B cell (primary cell): Measurements from ENCODE around the gene ALKBH6. TPM values are rescaled to one million over a fixed set of nuclear protein-coding genes. Genes with fewer than 3 reads are reported as not detected.

Experiments
- ATAC-seq: fragments of 200-7000 bp; cut with Tn5 transposase; one replicate; pipeline ENCODE4 v1.10.0; 2021; ENCODE audit warnings: low read depth, mild to moderate bottlenecking, moderate number of reproducible peaks, moderate library complexity
- CTCF ChIA-PET: fragments of 350-600 bp; sonication (Branson Sonifier 250); formaldehyde crosslinking; loops from one replicate; lab custom pipeline; 2021; ENCODE audit warnings: antibody characterized with exemption, inconsistent platforms; lab: Charles Lee
- POLR2A ChIA-PET: fragments of 350-600 bp; sonication (Branson Sonifier 250); formaldehyde crosslinking; loops from one replicate; lab custom pipeline; 2021; ENCODE audit warnings: antibody characterized with exemption; lab: Charles Lee
- DNase-seq: peaks from one replicate; pipeline ENCODE4 v3.0.0; 2013
- H2AFZ ChIP-seq: 2 replicates; pipeline ENCODE4 v1.6.1; 2012; ENCODE audit warnings: mild to moderate bottlenecking, low read depth, low read length; ENCODE audit not compliant: insufficient read depth, poor library complexity, severe bottlenecking
- H3K27ac ChIP-seq, 2 donors: 1 replicate in 1 of 2; 2 replicates in 1 of 2; pipeline ENCODE4 v1.5.1; 2012 to 2013; ENCODE audit warnings: low read length in 2 of 2, mild to moderate bottlenecking in 2 of 2, moderate library complexity in 1 of 2
- H3K27me3 ChIP-seq, 4 experiments: fragments of 200-600 bp in 1 of 4; sonication (generic) in 1 of 4; replicated peaks in 1 of 4; 1 replicate in 2 of 4; 2 replicates in 2 of 4; pipeline versions ENCODE4 v1.6.1 to v1.7.0; 2013 to 2016; ENCODE audit warnings: low read length in 3 of 4, mild to moderate bottlenecking in 2 of 4, mixed read lengths in 1 of 4, moderate library complexity in 1 of 4; ENCODE audit not compliant: insufficient read depth in 4 of 4, control insufficient read depth in 3 of 4; ENCODE audit errors: control extremely low read depth in 1 of 4
- H3K36me3 ChIP-seq, 2 experiments: replicated peaks in 1 of 2; 1 replicate in 1 of 2; 2 replicates in 1 of 2; pipeline versions ENCODE4 v1.6.1 to v1.7.1; 2013; ENCODE audit warnings: low read length in 1 of 2; ENCODE audit not compliant: insufficient read depth in 2 of 2, control insufficient read depth in 1 of 2; ENCODE audit errors: control extremely low read depth in 1 of 2, extremely low read depth in 1 of 2
- H3K4me1 ChIP-seq, 2 donors: fragments of 200-600 bp in 1 of 2; sonication (generic) in 1 of 2; 1 replicate in 1 of 2; 2 replicates in 1 of 2; pipeline versions ENCODE4 v1.5.1 to v1.6.1; 2013 to 2017; ENCODE audit warnings: low read length in 2 of 2; ENCODE audit not compliant: control insufficient read depth in 2 of 2, insufficient read depth in 2 of 2
- H3K4me2 ChIP-seq: replicated peaks from 2 replicates; pipeline ENCODE3; 2012; ENCODE audit warnings: mild to moderate bottlenecking, low read depth, low read length; ENCODE audit not compliant: poor library complexity, severe bottlenecking
- H3K4me3 ChIP-seq, 5 experiments: fragments of 200-600 bp in 1 of 5; sonication (generic) in 1 of 5; 1 replicate in 3 of 5; 2 replicates in 2 of 5; pipeline versions ENCODE4 v1.5.1 to v1.7.0; 2011 to 2016; ENCODE audit warnings: low read length in 4 of 5, mild to moderate bottlenecking in 4 of 5, low read depth in 2 of 5, control low read depth in 1 of 5, moderate library complexity in 1 of 5; ENCODE audit not compliant: insufficient read depth in 1 of 5; ENCODE audit errors: control extremely low read depth in 1 of 5, extremely low read depth in 1 of 5
- H3K79me2 ChIP-seq: fragments of 200-600 bp; sonication (generic); one replicate; pipeline ENCODE4 v1.6.0; 2016; ENCODE audit warnings: low read length; ENCODE audit not compliant: control insufficient read depth, insufficient read depth
- H3K9ac ChIP-seq: fragments of 200-600 bp; sonication (generic); 2 replicates; pipeline ENCODE4 v1.6.1; 2017; ENCODE audit warnings: mild to moderate bottlenecking, low read length, moderate library complexity
- H3K9me3 ChIP-seq, 3 donors: one replicate each; pipeline versions ENCODE4 v1.6.1 to v1.7.1; 2013; ENCODE audit warnings: low read length in 2 of 3; ENCODE audit not compliant: control insufficient read depth in 2 of 3, insufficient read depth in 1 of 3; ENCODE audit errors: control extremely low read depth in 1 of 3
- H4K20me1 ChIP-seq: 2 replicates; pipeline ENCODE4 v1.6.0; 2012; ENCODE audit warnings: mild to moderate bottlenecking, low read length; ENCODE audit not compliant: insufficient read depth, control insufficient read depth, poor library complexity, severe bottlenecking
- H3K27ac Mint-ChIP-seq: one replicate; pipeline ENCODE4 v1.8.0; 2021; ENCODE audit warnings: mixed read lengths
- H3K27me3 Mint-ChIP-seq: one replicate; pipeline ENCODE4 v1.8.0; 2021; ENCODE audit warnings: mixed read lengths
- H3K4me1 Mint-ChIP-seq: one replicate; pipeline ENCODE4 v1.8.0; 2021; ENCODE audit warnings: mixed read lengths
- H3K4me3 Mint-ChIP-seq: one replicate; pipeline ENCODE4 v1.8.0; 2021; ENCODE audit warnings: mixed read lengths
- H3K9me3 Mint-ChIP-seq: one replicate; pipeline ENCODE4 v1.8.0; 2022; ENCODE audit warnings: mixed read lengths; ENCODE audit not compliant: insufficient read depth
- EZH2 ChIP-seq: IDR thresholded peaks from 2 replicates; pipeline ENCODE4 v1.6.1; 2012; ENCODE audit warnings: borderline replicate concordance, low read depth, mild to moderate bottlenecking, moderate library complexity, low read length; ENCODE audit not compliant: insufficient read depth, poor library complexity, severe bottlenecking
- WGBS: methylation state at CpG from one replicate; pipeline ENCODE4 v1.1.5; 2013; ENCODE audit warnings: missing lambda C conversion rate; ENCODE audit not compliant: insufficient coverage; 5-methylcytosine and 5-hydroxymethylcytosine counted together
- intact Hi-C: fragments of 100-400 bp; cut with micrococcal nuclease; formaldehyde crosslinking; loops from one replicate; pipeline ENCODE4 v1.10.0; 2022
- polyA plus RNA-seq: library from polyadenylated mRNA; depleted of rRNA; stranded (reverse); fragments of >200 nt; gene quantifications from 2 replicates; pipeline ENCODE4 v1.2.3, GENCODE V29; 2012
- total RNA-seq, 2 donors: library from RNA; stranded (reverse); fragments of 120-200 nt in 1 of 2; gene quantifications; 1 replicate in 1 of 2; 2 replicates in 1 of 2; pipeline versions ENCODE4 v1.2.3 to v1.2.4, GENCODE V29; 2013 to 2022
- TF ChIP-seq, protein P1 (sequence below): fragments of 200-600 bp; IDR thresholded peaks from one replicate; pipeline ENCODE4 v1.8.0; 2022; ENCODE audit warnings: antibody characterized with exemption, mild to moderate bottlenecking

The ALKBH6 gene
- total and polyA plus RNA-seq, 2 donors (not counting 1 experiment from before 2014, with no cell fraction given), result 54.5 to 56.5 TPM

- Histone ChIP-seq H3K27ac (no peak overlapping the region), H3K36me3 (no peaks in the 10 kb centered on the region), H2AFZ (no peak overlapping the region), H3K4me2 (no peak overlapping the region), H3K4me3 (no peak overlapping the region), H3K4me1 (peaks cover 11 to 22% of the 10 kb centered on the region in 2 donors), H3K9me3 (peaks cover 0 to 13% (median 0%) of the 10 kb centered on the region in 3 donors), H4K20me1 (peaks cover 1% of the 10 kb centered on the region), H3K27me3 (peaks cover 0 to 4% (median 2%) of the 10 kb centered on the region in 4 experiments), H3K79me2 (peaks cover 7% of the 10 kb centered on the region), H3K9ac (no peak overlapping the region)
- no peaks in the 10 kb centered on the region for H3K9me3 Mint-ChIP-seq
- peaks cover 14% of the 10 kb centered on the region for H3K4me1 Mint-ChIP-seq
- DNase-seq (no peak), ATAC-seq (no peak)
- 100% methylated on average over 3 of the region's 4 CpGs for WGBS
- H3K4me3 Mint-ChIP-seq, result no peak overlapping the region
- TF ChIP-seq EZH2, result no peak
- TF ChIP-seq, protein P1, sequence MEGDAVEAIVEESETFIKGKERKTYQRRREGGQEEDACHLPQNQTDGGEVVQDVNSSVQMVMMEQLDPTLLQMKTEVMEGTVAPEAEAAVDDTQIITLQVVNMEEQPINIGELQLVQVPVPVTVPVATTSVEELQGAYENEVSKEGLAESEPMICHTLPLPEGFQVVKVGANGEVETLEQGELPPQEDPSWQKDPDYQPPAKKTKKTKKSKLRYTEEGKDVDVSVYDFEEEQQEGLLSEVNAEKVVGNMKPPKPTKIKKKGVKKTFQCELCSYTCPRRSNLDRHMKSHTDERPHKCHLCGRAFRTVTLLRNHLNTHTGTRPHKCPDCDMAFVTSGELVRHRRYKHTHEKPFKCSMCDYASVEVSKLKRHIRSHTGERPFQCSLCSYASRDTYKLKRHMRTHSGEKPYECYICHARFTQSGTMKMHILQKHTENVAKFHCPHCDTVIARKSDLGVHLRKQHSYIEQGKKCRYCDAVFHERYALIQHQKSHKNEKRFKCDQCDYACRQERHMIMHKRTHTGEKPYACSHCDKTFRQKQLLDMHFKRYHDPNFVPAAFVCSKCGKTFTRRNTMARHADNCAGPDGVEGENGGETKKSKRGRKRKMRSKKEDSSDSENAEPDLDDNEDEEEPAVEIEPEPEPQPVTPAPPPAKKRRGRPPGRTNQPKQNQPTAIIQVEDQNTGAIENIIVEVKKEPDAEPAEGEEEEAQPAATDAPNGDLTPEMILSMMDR, result no peak
- peaks cover 8% of the 10 kb centered on the region for H3K27me3 Mint-ChIP-seq
- ChIA-PET POLR2A (no interaction called here), CTCF (interaction anchor here (0.7 kb wide), 1 partner anchor 298 kb away, joined by 3 read pairs; no protein-coding TSS in a partner anchor)
- no peak overlapping the region for H3K27ac Mint-ChIP-seq
- intact Hi-C loops, result loop anchor here (10.0 kb wide), 1 partner anchor 585 kb away; the partner anchor contains the start of gene ZNF529
Observed at GRCh38 chr19:35990156-35990555, 23.9 kb downstream of the ALKBH6 start.

- DNase-seq (no peak), ATAC-seq (no peak)
- Mint-ChIP-seq H3K4me1 (peaks cover 5% of the 10 kb centered on the region), H3K27me3 (peaks cover 20% of the 10 kb centered on the region), H3K27ac (no peak overlapping the region), H3K4me3 (no peak overlapping the region), H3K9me3 (no peaks in the 10 kb centered on the region)
- H4K20me1 ChIP-seq, result no peaks in the 10 kb centered on the region
- intact Hi-C loops, result no loop called here
- H3K27me3 ChIP-seq, result peaks cover 0 to 13% (median 3%) of the 10 kb centered on the region in 4 experiments
- H3K9ac ChIP-seq, result no peak overlapping the region
- no peaks in the 10 kb centered on the region for H3K36me3 ChIP-seq
- H3K27ac ChIP-seq, result no peak overlapping the region
- peaks cover 0 to 13% (median 0%) of the 10 kb centered on the region in 3 donors for H3K9me3 ChIP-seq
- POLR2A ChIA-PET, result no interaction called here
- H3K4me2 ChIP-seq, result no peak overlapping the region
- TF ChIP-seq, protein P1, result no peak
- no peak for TF ChIP-seq EZH2
- no peak overlapping the region for H2AFZ ChIP-seq
- H3K4me3 ChIP-seq, result no peak overlapping the region
- no peaks in the 10 kb centered on the region for H3K79me2 ChIP-seq
- CTCF ChIA-PET, result no interaction called here
- 100% methylated on average over 1 of the region's 3 CpGs for WGBS
- peaks cover 6 to 13% of the 10 kb centered on the region in 2 donors for H3K4me1 ChIP-seq
Observed at GRCh38 chr19:35988824-35989223, 25.2 kb downstream of the ALKBH6 start.
